Measurements from ENCODE around the gene SCYL1. TPM values are rescaled to one million over a fixed set of nuclear protein-coding genes. Genes with fewer than 3 reads are reported as not detected.

Gene SCYL1
- total RNA-seq, 2 experiments from 2014 or later: 56.8 to 62.9 TPM

DNA sequence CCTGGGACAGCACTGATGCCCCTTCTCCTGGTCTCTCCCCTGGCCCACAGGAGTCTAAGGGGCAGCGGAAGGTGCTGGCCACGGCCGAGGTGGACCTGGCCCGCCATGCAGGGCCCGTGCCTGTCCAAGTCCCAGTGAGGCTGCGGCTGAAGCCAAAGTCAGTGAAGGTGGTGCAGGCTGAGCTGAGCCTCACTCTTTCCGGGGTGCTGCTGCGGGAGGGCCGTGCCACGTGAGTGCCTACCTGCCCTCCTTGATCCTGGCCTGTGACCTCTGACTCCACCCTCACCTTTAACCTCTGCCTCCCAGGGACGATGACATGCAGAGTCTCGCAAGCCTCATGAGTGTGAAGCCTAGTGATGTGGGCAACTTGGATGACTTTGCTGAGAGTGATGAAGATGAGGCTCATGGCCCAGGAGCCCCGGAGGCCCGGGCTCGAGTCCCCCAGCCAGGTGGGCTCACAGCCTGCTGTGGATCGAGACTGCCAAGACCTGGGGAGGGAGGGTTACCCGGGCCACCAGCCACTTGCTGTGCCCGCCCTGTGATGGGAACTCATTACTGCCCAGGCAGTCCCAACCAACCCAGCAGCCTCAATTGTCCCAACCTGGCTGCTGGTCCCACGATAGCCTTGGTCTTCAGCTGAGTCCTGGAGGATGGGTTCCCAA is 55.3 kb downstream of the SCYL1 start:
- no peak for DNase-seq (ENCODE audit: low spot score)
- intact Hi-C loops (cut with micrococcal nuclease; ENCODE audit: unreplicated experiment): no loop called here
- Histone ChIP-seq H3K4me3 (ENCODE audit: low read depth, low read length, poor library complexity, severe bottlenecking) (no peak overlapping the region), H3K4me2 (ENCODE audit: low read length) (no peak overlapping the region), H3K36me3 (ENCODE audit: insufficient read depth, low read length) (peaks cover 23% of the 10 kb centered on the region), H4K20me1 (ENCODE audit: insufficient read depth, low read length) (no peaks in the 10 kb centered on the region), H3K79me2 (ENCODE audit: insufficient read depth, low read depth, low read length) (peaks cover 9% of the 10 kb centered on the region; the same call in 1 of the 2 replicates), H3K4me1 (ENCODE audit: insufficient read depth, low read length, poor library complexity, severe bottlenecking) (peaks cover 25% of the 10 kb centered on the region), H3K9me2 (ENCODE audit: insufficient read depth, low read length) (no peaks in the 10 kb centered on the region), H3K9me3 (ENCODE audit: low read length) (no peaks in the 10 kb centered on the region), H2AFZ (ENCODE audit: low read length) (no peak overlapping the region), H3K27ac (ENCODE audit: low read depth, low read length, poor library complexity, severe bottlenecking) (no peak overlapping the region)
- CTCF ChIA-PET (ENCODE audit: unreplicated experiment): no interaction called here
- TF ChIP-seq, protein P1, sequence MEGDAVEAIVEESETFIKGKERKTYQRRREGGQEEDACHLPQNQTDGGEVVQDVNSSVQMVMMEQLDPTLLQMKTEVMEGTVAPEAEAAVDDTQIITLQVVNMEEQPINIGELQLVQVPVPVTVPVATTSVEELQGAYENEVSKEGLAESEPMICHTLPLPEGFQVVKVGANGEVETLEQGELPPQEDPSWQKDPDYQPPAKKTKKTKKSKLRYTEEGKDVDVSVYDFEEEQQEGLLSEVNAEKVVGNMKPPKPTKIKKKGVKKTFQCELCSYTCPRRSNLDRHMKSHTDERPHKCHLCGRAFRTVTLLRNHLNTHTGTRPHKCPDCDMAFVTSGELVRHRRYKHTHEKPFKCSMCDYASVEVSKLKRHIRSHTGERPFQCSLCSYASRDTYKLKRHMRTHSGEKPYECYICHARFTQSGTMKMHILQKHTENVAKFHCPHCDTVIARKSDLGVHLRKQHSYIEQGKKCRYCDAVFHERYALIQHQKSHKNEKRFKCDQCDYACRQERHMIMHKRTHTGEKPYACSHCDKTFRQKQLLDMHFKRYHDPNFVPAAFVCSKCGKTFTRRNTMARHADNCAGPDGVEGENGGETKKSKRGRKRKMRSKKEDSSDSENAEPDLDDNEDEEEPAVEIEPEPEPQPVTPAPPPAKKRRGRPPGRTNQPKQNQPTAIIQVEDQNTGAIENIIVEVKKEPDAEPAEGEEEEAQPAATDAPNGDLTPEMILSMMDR (conservative IDR thresholded peaks at IDR 0.05; ENCODE audit: low read length): no peak
- TF ChIP-seq EZH2phosphoT487 (IDR thresholded peaks at IDR 0.05; ENCODE audit: borderline replicate concordance, low read depth, low read length): no peak
- POLR2A ChIA-PET: interaction anchor here (1.3 kb wide), 1 partner anchor 7 kb away, joined by 7 read pairs; no protein-coding TSS in a partner anchor
- no TSS peak for BruUV-seq (replicated peaks)

DNA sequence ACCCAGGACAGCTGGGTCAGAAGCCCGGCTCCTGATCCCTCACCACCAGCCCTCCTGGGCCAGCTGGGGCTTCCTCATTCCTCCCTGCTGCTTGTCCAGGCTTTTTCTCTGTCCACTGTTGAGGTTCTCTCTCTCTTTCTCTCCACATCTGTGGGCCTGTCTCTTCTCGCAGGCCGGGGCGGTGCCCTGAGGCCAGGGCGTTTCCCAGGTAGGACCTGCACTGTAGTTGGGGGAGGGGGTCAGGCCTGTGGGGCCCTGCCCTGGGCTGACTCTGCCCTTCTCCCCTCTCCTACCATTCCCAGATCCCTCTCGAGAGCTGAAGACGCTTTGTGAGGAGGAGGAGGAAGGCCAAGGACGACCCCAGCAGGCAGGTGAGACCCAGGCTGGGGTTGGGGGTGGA is 55.9 kb downstream of the SCYL1 start:
- no peak for DNase-seq (ENCODE audit: low spot score)
- no peak overlapping the region for H3K4me2 ChIP-seq (ENCODE audit: low read length)
- peaks cover 26% of the 10 kb centered on the region for H3K36me3 ChIP-seq (ENCODE audit: insufficient read depth, low read length)
- H3K79me2 ChIP-seq (ENCODE audit: insufficient read depth, low read depth, low read length): peaks cover 9% of the 10 kb centered on the region; the same call in 1 of the 2 replicates
- no peak overlapping the region for H3K27ac ChIP-seq (ENCODE audit: low read depth, low read length, poor library complexity, severe bottlenecking)
- no peaks in the 10 kb centered on the region for H3K9me3 ChIP-seq (ENCODE audit: low read length)
- no peak overlapping the region for H3K4me3 ChIP-seq (ENCODE audit: low read depth, low read length, poor library complexity, severe bottlenecking)
- BruUV-seq (replicated peaks): no TSS peak
- ChIA-PET POLR2A (no interaction called here), CTCF (ENCODE audit: unreplicated experiment) (no interaction called here)
- no peaks in the 10 kb centered on the region for H4K20me1 ChIP-seq (ENCODE audit: insufficient read depth, low read length)
- TF ChIP-seq, protein P1 (conservative IDR thresholded peaks at IDR 0.05; ENCODE audit: low read length): no peak
- TF ChIP-seq EZH2phosphoT487 (IDR thresholded peaks at IDR 0.05; ENCODE audit: borderline replicate concordance, low read depth, low read length): no peak
- no peaks in the 10 kb centered on the region for H3K9me2 ChIP-seq (ENCODE audit: insufficient read depth, low read length)
- H3K4me1 ChIP-seq (ENCODE audit: insufficient read depth, low read length, poor library complexity, severe bottlenecking): peaks cover 20% of the 10 kb centered on the region
- intact Hi-C loops (cut with micrococcal nuclease; ENCODE audit: unreplicated experiment): no loop called here
- no peak overlapping the region for H2AFZ ChIP-seq (ENCODE audit: low read length)

DNA sequence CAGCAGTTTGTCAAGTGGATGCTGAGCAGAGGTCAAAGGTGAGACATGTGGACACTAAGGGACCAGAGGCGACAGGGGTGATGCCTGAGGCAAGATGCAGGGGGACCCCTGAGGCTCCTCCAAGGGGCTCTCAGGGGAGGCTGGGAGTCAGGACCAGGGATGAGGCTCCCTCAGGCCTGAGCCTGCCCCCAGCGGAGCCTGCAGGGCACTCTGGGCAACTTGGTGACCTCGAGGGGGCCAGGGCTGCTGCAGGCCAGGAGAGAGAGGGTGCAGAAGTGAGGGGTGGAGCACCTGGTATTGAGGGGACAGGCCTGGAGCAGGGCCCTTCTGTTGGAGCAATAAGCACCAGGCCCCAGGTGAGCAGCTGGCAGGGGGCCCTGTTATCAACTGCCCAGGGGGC is 57.0 kb downstream of the SCYL1 start:
- Histone ChIP-seq H3K9me3 (ENCODE audit: low read length) (no peaks in the 10 kb centered on the region), H3K36me3 (ENCODE audit: insufficient read depth, low read length) (peaks cover 35% of the 10 kb centered on the region), H3K4me2 (ENCODE audit: low read length) (no peak overlapping the region), H4K20me1 (ENCODE audit: insufficient read depth, low read length) (no peaks in the 10 kb centered on the region), H3K9me2 (ENCODE audit: insufficient read depth, low read length) (no peaks in the 10 kb centered on the region), H3K27ac (ENCODE audit: low read depth, low read length, poor library complexity, severe bottlenecking) (no peak overlapping the region), H3K4me3 (ENCODE audit: low read depth, low read length, poor library complexity, severe bottlenecking) (no peak overlapping the region), H2AFZ (ENCODE audit: low read length) (no peak overlapping the region), H3K4me1 (ENCODE audit: insufficient read depth, low read length, poor library complexity, severe bottlenecking) (peaks cover 18% of the 10 kb centered on the region), H3K79me2 (ENCODE audit: insufficient read depth, low read depth, low read length) (peaks cover under 1% of the 10 kb centered on the region; the same call in 1 of the 2 replicates)
- ChIA-PET CTCF (ENCODE audit: unreplicated experiment) (no interaction called here), POLR2A (no interaction called here)
- no peak for TF ChIP-seq EZH2phosphoT487 (IDR thresholded peaks at IDR 0.05; ENCODE audit: borderline replicate concordance, low read depth, low read length)
- TF ChIP-seq, protein P1 (conservative IDR thresholded peaks at IDR 0.05; ENCODE audit: low read length): no peak
- DNase-seq (ENCODE audit: low spot score): no peak
- intact Hi-C loops (cut with micrococcal nuclease; ENCODE audit: unreplicated experiment): no loop called here
- no TSS peak for BruUV-seq (replicated peaks)
